ENCODE measurements around the gene GYG2. TPM values are rescaled to one million over a fixed set of nuclear protein-coding genes. Genes with fewer than 3 reads are reported as not detected.

The GYG2 gene
- total and polyA plus RNA-seq, 2 donors (not counting 3 experiments of a cell fraction or from before 2014, with no cell fraction given), result 0.12 to 0.22 TPM

GRCh38 chrX:2892816-2893215 is 64.1 kb downstream of the GYG2 start:
- Histone ChIP-seq H3K9me3 (replicated peaks; ENCODE audit: control insufficient read depth, insufficient read depth, low read length) (no peaks in the 10 kb centered on the region), H4K20me1 (replicated peaks; ENCODE audit: control insufficient read depth, extremely low read depth, insufficient read depth, low read length) (no peaks in the 10 kb centered on the region), H3K36me3 (ENCODE audit: control insufficient read depth in 2 of 2, extremely low read depth in 1 of 2, insufficient read depth in 2 of 2, low read length in 2 of 2) (no peaks in the 10 kb centered on the region), H3K9me1 (replicated peaks; ENCODE audit: control insufficient read depth, extremely low read depth, insufficient read depth, low read length) (no peaks in the 10 kb centered on the region), H3K79me2 (ENCODE audit: control insufficient read depth, insufficient read depth, low read length) (no peaks in the 10 kb centered on the region), H3K4me2 (ENCODE audit: insufficient read depth, low read length) (no peak overlapping the region), H3K9ac (replicated peaks; ENCODE audit: extremely low read depth, insufficient read depth, low read length) (no peak overlapping the region), H3K4me3 (replicated peaks in 1 of 3; ENCODE audit: insufficient read depth in 1 of 3, low read depth in 1 of 3, low read length in 3 of 3) (no peak overlapping the region), H2AFZ (ENCODE audit: low read depth, low read length) (no peak overlapping the region), H3K4me1 (ENCODE audit: control insufficient read depth, extremely low read depth, insufficient read depth, low read length) (peaks cover 6% of the 10 kb centered on the region), H3K27me3 (ENCODE audit: control insufficient read depth in 2 of 2, insufficient read depth in 2 of 2, low read length in 2 of 2) (no peaks in the 10 kb centered on the region), H3K27ac (ENCODE audit: insufficient read depth, low read depth, low read length) (no peak overlapping the region)
- dilution Hi-C loops (cut with MboI; ENCODE audit: extremely low pct_ligation_motif_present, low sequenced_read_pairs), result no loop called here
- FAIRE-seq (no peak), DNase-seq (ENCODE audit: low read depth, low spot score) (no peak)
- TF ChIP-seq MYC (IDR thresholded peaks at IDR 0.05; ENCODE audit: low read depth, low read length) (no peak), EZH2 (IDR thresholded peaks at IDR 0.05; ENCODE audit: borderline replicate concordance, low read depth, low read length, severe bottlenecking) (no peak), FOS (IDR thresholded peaks at IDR 0.05; ENCODE audit: borderline replicate concordance, insufficient read depth, low read length) (no peak), MAX (IDR thresholded peaks at IDR 0.05; ENCODE audit: insufficient read depth, insufficient read length) (no peak), GATA2 (IDR thresholded peaks at IDR 0.05; ENCODE audit: insufficient read depth, insufficient read length, low read depth, low read length) (no peak), JUN (IDR thresholded peaks at IDR 0.05; ENCODE audit: borderline replicate concordance, insufficient read depth, insufficient read length, low read depth) (no peak), POLR2AphosphoS5 (IDR thresholded peaks at IDR 0.05; ENCODE audit: insufficient read depth, low read depth, low read length) (no peak)
- TF ChIP-seq, protein P1, sequence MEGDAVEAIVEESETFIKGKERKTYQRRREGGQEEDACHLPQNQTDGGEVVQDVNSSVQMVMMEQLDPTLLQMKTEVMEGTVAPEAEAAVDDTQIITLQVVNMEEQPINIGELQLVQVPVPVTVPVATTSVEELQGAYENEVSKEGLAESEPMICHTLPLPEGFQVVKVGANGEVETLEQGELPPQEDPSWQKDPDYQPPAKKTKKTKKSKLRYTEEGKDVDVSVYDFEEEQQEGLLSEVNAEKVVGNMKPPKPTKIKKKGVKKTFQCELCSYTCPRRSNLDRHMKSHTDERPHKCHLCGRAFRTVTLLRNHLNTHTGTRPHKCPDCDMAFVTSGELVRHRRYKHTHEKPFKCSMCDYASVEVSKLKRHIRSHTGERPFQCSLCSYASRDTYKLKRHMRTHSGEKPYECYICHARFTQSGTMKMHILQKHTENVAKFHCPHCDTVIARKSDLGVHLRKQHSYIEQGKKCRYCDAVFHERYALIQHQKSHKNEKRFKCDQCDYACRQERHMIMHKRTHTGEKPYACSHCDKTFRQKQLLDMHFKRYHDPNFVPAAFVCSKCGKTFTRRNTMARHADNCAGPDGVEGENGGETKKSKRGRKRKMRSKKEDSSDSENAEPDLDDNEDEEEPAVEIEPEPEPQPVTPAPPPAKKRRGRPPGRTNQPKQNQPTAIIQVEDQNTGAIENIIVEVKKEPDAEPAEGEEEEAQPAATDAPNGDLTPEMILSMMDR (IDR thresholded peaks at IDR 0.05; ENCODE audit: extremely low read depth in 1 of 2, insufficient read depth in 1 of 2, low read depth in 1 of 2, low read length in 2 of 2), result no peak
- CTCF ChIA-PET, result no interaction called here
- intact Hi-C loops (cut with micrococcal nuclease), result no loop called here
- BruUV-seq (replicated peaks), result no TSS peak
- POLR2A ChIA-PET, result no interaction called here
